PC-3 (cell line): ENCODE data around the gene NEURL1B. TPM values are rescaled to one million over a fixed set of nuclear protein-coding genes. Genes with fewer than 3 reads are reported as not detected.

Experiments
- ATAC-seq: fragments of 200-7000 bp; cut with Tn5 transposase; 2 replicates; pipeline ENCODE4 v1.9.1; 2020; ENCODE audit warnings: mild to moderate bottlenecking, moderate library complexity
- BruUV-seq: library from RNA; stranded (reverse); fragments of 400-500 nt; replicated peaks from 2 replicates; lab custom pipeline; 2021; lab: Mats Ljungman, UMichigan
- CTCF ChIA-PET: fragments of 300-600 bp; sonication (Branson Sonifier 250); formaldehyde crosslinking; loops from one replicate; lab custom pipeline; 2022; ENCODE audit warnings: antibody characterized with exemption; lab: Charles Lee
- POLR2A ChIA-PET: fragments of 300-600 bp; sonication (Branson Sonifier 250); formaldehyde crosslinking; loops from one replicate; lab custom pipeline; 2022; ENCODE audit warnings: antibody characterized with exemption; ENCODE audit not compliant: unreplicated experiment; lab: Charles Lee
- DNase-seq: peaks from one replicate; pipeline ENCODE4 v3.0.0-alpha.2; 2015
- H2AFZ ChIP-seq: fragments of 300-600 bp; sonication (generic); 2 replicates; pipeline ENCODE4 v1.6.0; 2016; ENCODE audit warnings: antibody characterized with exemption, low read length
- H3F3A ChIP-seq: fragments of 300-600 bp; sonication (generic); one replicate; pipeline ENCODE4 v1.6.0; 2017; ENCODE audit warnings: antibody characterized with exemption, low read length, control low read depth, mild to moderate bottlenecking; ENCODE audit not compliant: unreplicated experiment
- H3K27ac ChIP-seq: fragments of 300-600 bp; sonication (generic); 2 replicates; pipeline ENCODE4 v1.5.1; 2016; ENCODE audit warnings: mild to moderate bottlenecking, low read length
- H3K27me3 ChIP-seq: fragments of 300-600 bp; sonication (generic); 2 replicates; pipeline ENCODE4 v1.6.1; 2016; ENCODE audit warnings: low read length, mixed read lengths
- H3K36me3 ChIP-seq: fragments of 300-600 bp; sonication (generic); 2 replicates; pipeline ENCODE4 v1.6.1; 2016; ENCODE audit warnings: low read depth, mixed run types, low read length, mixed read lengths
- H3K4me1 ChIP-seq: fragments of 300-600 bp; sonication (generic); 2 replicates; pipeline ENCODE4 v1.5.1; 2016; ENCODE audit warnings: low read length; ENCODE audit not compliant: insufficient read depth
- H3K4me2 ChIP-seq: fragments of 300-600 bp; sonication (generic); 2 replicates; pipeline ENCODE4 v1.6.0; 2016; ENCODE audit warnings: low read length
- H3K4me3 ChIP-seq: fragments of 300-600 bp; sonication (generic); 2 replicates; pipeline ENCODE4 v1.5.1; 2016; ENCODE audit warnings: mild to moderate bottlenecking, low read length, mixed read lengths
- H3K79me2 ChIP-seq: fragments of 300-600 bp; sonication (generic); 2 replicates; pipeline ENCODE4 v1.6.1; 2017; ENCODE audit warnings: low read length, mixed read lengths
- H3K9ac ChIP-seq: fragments of 300-600 bp; sonication (generic); 2 replicates; pipeline ENCODE4 v1.6.0; 2016; ENCODE audit warnings: mild to moderate bottlenecking, low read length
- H3K9me2 ChIP-seq: fragments of 300-600 bp; sonication (generic); replicated peaks from 2 replicates; pipeline ENCODE4 v1.6.1; 2016; ENCODE audit warnings: mixed run types, low read length, mixed read lengths
- H3K9me3 ChIP-seq: fragments of 300-600 bp; sonication (generic); 2 replicates; pipeline ENCODE4 v1.6.1; 2016; ENCODE audit warnings: low read length, mixed read lengths
- H4K20me1 ChIP-seq: fragments of 300-600 bp; sonication (generic); 2 replicates; pipeline ENCODE4 v1.6.1; 2016; ENCODE audit warnings: low read length, mixed read lengths
- EZH2 ChIP-seq: fragments of 300-600 bp; sonication (generic); IDR thresholded peaks from one replicate; pipeline ENCODE4 v1.6.1; 2017; ENCODE audit warnings: antibody characterized with exemption, mild to moderate bottlenecking, low read length; ENCODE audit not compliant: unreplicated experiment
- EZH2phosphoT487 ChIP-seq: fragments of 300-600 bp; sonication (generic); IDR thresholded peaks from 2 replicates; pipeline ENCODE4 v1.6.1; 2018; ENCODE audit warnings: mild to moderate bottlenecking, antibody characterized with exemption, low read length, borderline replicate concordance
- intact Hi-C: fragments of 100-400 bp; cut with micrococcal nuclease; formaldehyde crosslinking; loops from 2 replicates; pipeline ENCODE4 v1.9.0; 2023
- total RNA-seq: library from RNA; depleted of rRNA; stranded (reverse); fragments of >200 nt; gene quantifications from 2 replicates; pipeline ENCODE4 v1.2.3, GENCODE V29; 2014
- TF ChIP-seq, protein P1 (sequence below): fragments of 300-600 bp; sonication (generic); conservative IDR thresholded peaks from 2 replicates; pipeline ENCODE4 v1.5.1; 2017; ENCODE audit warnings: antibody characterized with exemption, low read depth, mild to moderate bottlenecking, low read length

The NEURL1B gene
- total RNA-seq, 1 experiment from 2014 or later, result 0.95 TPM

DNA sequence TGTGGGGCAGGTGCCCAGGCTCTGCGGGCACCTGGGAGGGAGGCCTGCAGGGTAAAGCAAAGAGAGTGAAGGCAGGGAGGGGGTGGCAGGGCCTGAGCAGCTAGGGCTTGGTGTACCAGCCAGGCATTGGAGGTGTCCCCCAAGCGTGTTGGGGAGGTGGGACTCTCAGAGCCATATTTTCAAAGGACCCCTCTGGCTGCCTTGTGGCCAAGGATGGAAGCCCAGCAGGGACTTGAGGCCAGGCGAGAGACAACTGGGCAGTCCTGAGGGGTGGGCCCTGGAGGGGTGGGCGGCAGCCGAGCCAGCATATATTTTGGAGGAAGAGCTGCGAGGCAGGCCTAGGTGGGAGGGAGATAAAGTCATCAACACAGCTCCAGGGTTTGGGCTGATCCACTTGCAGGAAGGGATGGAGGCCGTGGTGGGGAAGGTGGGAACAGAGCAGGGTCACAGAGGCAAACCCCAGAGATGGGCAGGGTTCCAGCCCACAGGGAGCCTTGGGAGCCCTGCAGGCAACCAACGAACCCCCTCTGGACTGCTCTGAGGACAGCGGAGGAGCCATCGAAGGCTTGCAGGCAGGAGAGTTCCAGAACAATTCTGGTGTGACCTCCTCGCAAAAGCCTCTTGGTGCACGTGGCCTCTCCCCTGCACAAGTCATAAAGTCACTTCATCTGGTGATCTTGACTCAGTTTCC, 94.2 kb downstream of the NEURL1B start:
- ChIA-PET POLR2A (no interaction called here), CTCF (no interaction called here)
- Histone ChIP-seq H3K27ac (no peak overlapping the region), H3K9me2 (no peaks in the 10 kb centered on the region), H3F3A (no peaks in the 10 kb centered on the region), H3K4me1 (peaks cover 9% of the 10 kb centered on the region), H3K27me3 (no peaks in the 10 kb centered on the region), H3K79me2 (no peaks in the 10 kb centered on the region), H3K9ac (no peak overlapping the region), H3K4me3 (no peak overlapping the region), H4K20me1 (no peaks in the 10 kb centered on the region), H3K4me2 (no peak overlapping the region), H3K36me3 (no peaks in the 10 kb centered on the region), H3K9me3 (no peaks in the 10 kb centered on the region), H2AFZ (no peak overlapping the region)
- no peak for DNase-seq
- TF ChIP-seq EZH2phosphoT487 (no peak), EZH2 (no peak)
- TF ChIP-seq, protein P1, sequence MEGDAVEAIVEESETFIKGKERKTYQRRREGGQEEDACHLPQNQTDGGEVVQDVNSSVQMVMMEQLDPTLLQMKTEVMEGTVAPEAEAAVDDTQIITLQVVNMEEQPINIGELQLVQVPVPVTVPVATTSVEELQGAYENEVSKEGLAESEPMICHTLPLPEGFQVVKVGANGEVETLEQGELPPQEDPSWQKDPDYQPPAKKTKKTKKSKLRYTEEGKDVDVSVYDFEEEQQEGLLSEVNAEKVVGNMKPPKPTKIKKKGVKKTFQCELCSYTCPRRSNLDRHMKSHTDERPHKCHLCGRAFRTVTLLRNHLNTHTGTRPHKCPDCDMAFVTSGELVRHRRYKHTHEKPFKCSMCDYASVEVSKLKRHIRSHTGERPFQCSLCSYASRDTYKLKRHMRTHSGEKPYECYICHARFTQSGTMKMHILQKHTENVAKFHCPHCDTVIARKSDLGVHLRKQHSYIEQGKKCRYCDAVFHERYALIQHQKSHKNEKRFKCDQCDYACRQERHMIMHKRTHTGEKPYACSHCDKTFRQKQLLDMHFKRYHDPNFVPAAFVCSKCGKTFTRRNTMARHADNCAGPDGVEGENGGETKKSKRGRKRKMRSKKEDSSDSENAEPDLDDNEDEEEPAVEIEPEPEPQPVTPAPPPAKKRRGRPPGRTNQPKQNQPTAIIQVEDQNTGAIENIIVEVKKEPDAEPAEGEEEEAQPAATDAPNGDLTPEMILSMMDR, result no peak
- no peak for ATAC-seq
- no TSS peak for BruUV-seq
- intact Hi-C loops, result no loop called here

DNA sequence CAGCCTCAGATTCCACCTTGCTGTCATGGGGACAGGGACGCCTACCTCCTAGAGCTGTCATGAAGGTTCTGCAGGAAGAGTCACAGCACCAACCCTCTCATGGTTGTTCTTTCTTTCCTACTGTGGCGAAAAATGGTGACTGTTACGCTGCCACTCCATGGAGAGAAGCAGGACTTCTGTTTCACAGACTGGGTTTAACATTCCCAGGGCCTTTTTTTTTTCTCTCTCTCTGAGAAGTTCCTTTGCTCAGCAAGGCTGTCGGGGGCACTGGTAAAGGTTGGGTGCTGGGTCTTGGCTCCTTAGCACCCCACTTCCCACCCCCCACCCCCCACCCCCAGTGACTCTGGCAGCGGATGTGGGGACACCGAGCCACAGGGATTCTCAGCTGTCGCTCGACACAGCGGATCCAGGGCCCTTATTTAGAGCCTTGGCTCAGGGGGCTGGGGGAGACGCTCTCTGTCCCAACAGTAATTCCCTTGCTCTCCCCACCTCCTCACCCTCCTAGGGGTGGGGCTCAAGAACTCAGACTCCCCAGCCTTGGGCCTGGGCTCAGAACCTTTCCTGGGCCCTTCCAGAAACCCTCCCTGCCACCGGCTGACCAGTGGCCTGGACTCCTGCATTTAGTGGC, 95.6 kb downstream of the NEURL1B start:
- Histone ChIP-seq H3K4me1 (peaks cover 12% of the 10 kb centered on the region), H2AFZ (no peak overlapping the region)
- intact Hi-C loops, result no loop called here

More for the DNA sequence above, 95.6 kb downstream of the NEURL1B start:
- no TSS peak for BruUV-seq
- Histone ChIP-seq H3K36me3 (no peaks in the 10 kb centered on the region), H3K4me2 (no peak overlapping the region), H3K9me2 (no peaks in the 10 kb centered on the region), H3K27ac (no peak overlapping the region), H3K9me3 (no peaks in the 10 kb centered on the region), H3F3A (no peaks in the 10 kb centered on the region), H3K79me2 (no peaks in the 10 kb centered on the region), H3K27me3 (no peaks in the 10 kb centered on the region), H3K9ac (no peak overlapping the region), H4K20me1 (no peaks in the 10 kb centered on the region), H3K4me3 (no peak overlapping the region)
- ChIA-PET CTCF (no interaction called here), POLR2A (no interaction called here)
- ATAC-seq (no peak), DNase-seq (no peak)
- TF ChIP-seq, protein P1, result 0 out of 2 replicates have a peak, but pooled peaks have one; percentile 10
- TF ChIP-seq EZH2phosphoT487, result no peak
